K562 (cell line): ENCODE results near the gene KLHL29. TPM values are rescaled to one million over a fixed set of nuclear protein-coding genes. Genes with fewer than 3 reads are reported as not detected.
A peak's percentile ranks its signal among the peaks of the same experiment; 100 is the strongest.

ENCODE experiments used
- ATAC-seq: fragments of 200-7000 bp; cut with Tn5 transposase; 3 replicates; pipeline ENCODE4 v1.9.1; 2020; ENCODE audit warnings: moderate library complexity
- BruUV-seq: library from RNA; stranded (reverse); fragments of 400-500 nt; replicated peaks from 2 replicates; lab custom pipeline; 2021; lab: Mats Ljungman, UMichigan
- CTCF ChIA-PET: fragments of 300-600 bp; formaldehyde crosslinking; extraction: SDS; loops from one replicate; lab custom pipeline; 2021; ENCODE audit warnings: low intra/inter-chr PET ratio; lab: Yijun Ruan, JAX
- POLR2A ChIA-PET: fragments of 300-600, 350-650 bp; sonication (Branson Sonifier 250); formaldehyde crosslinking; extraction: SDS; loops from one replicate; lab custom pipeline; 2021; ENCODE audit warnings: antibody characterized with exemption, inconsistent platforms; lab: Yijun Ruan, JAX
- DNase-seq, 4 experiments: peaks; one replicate each; pipeline versions ENCODE4 v3.0.0 to v3.0.0-alpha.2; 2011 to 2018; ENCODE audit warnings: low spot score in 3 of 4, mixed read lengths in 3 of 4; ENCODE audit errors: extremely low read depth in 1 of 4
- FAIRE-seq: peaks from 2 replicates; lab custom pipeline; 2011; peaks lifted over from hg19 to GRCh38; lab: Jason Lieb, UNC
- H2AFZ ChIP-seq: 2 replicates; pipeline ENCODE4 v1.6.0; 2011; ENCODE audit warnings: low read depth, low read length, control low read depth, inconsistent platforms
- H3K27ac ChIP-seq: fragments of 200-600 bp; 3 replicates; pipeline ENCODE4 v1.8.0; 2011; ENCODE audit warnings: low read depth, mild to moderate bottlenecking, control low read depth, inconsistent platforms, low read length, moderate library complexity, mixed read lengths; ENCODE audit errors: extremely low read depth
- H3K27me3 ChIP-seq, 2 experiments: fragments of 300-600 bp in 1 of 2; 2 replicates in 1 of 2; 3 replicates in 1 of 2; pipeline versions ENCODE4 v1.6.0 to v1.8.0; 2011; ENCODE audit warnings: inconsistent platforms in 2 of 2, low read length in 2 of 2, mild to moderate bottlenecking in 1 of 2, mixed read lengths in 1 of 2, moderate library complexity in 1 of 2; ENCODE audit not compliant: control insufficient read depth in 2 of 2, insufficient read depth in 2 of 2
- H3K36me3 ChIP-seq: fragments of 300-600 bp; 3 replicates; pipeline ENCODE4 v1.8.0; 2011; ENCODE audit warnings: mild to moderate bottlenecking, low read length, inconsistent platforms; ENCODE audit not compliant: control insufficient read depth, insufficient read depth
- H3K4me1 ChIP-seq, 2 experiments: fragments of 200-600 bp in 1 of 2; replicated peaks in 1 of 2; 2 replicates in 1 of 2; 3 replicates in 1 of 2; pipeline versions ENCODE4 v1.5.1 to v1.8.0; 2011; ENCODE audit warnings: inconsistent platforms in 2 of 2, low read length in 2 of 2, mild to moderate bottlenecking in 1 of 2, mixed read lengths in 1 of 2, moderate library complexity in 1 of 2; ENCODE audit not compliant: control insufficient read depth in 2 of 2, insufficient read depth in 2 of 2
- H3K4me2 ChIP-seq: 2 replicates; pipeline ENCODE4 v1.6.1; 2011; ENCODE audit warnings: low read length, control low read depth, inconsistent platforms, mixed read lengths; ENCODE audit not compliant: insufficient read depth
- H3K4me3 ChIP-seq: fragments of 200-600 bp; sonication (generic), shearing (Covaris generic); 2 replicates; pipeline ENCODE4 v1.5.1; 2016; ENCODE audit warnings: control low read depth, inconsistent platforms
- H3K79me2 ChIP-seq: fragments of 200-600 bp; 3 replicates; pipeline ENCODE4 v1.8.0; 2011; ENCODE audit warnings: low read length, inconsistent platforms; ENCODE audit not compliant: control insufficient read depth, insufficient read depth
- H3K9ac ChIP-seq, 2 experiments: 2 replicates each; pipeline versions ENCODE4 v1.6.0 to v1.6.1; 2011; ENCODE audit warnings: low read depth in 2 of 2, low read length in 2 of 2, control low read depth in 1 of 2, inconsistent platforms in 1 of 2, mild to moderate bottlenecking in 1 of 2, mixed read lengths in 1 of 2; ENCODE audit not compliant: insufficient read depth in 1 of 2
- H3K9me1 ChIP-seq: one replicate; pipeline ENCODE4 v1.6.0; 2011; ENCODE audit warnings: inconsistent platforms, mild to moderate bottlenecking, low read length, moderate library complexity; ENCODE audit not compliant: control insufficient read depth, insufficient read depth
- H3K9me3 ChIP-seq: replicated peaks from 2 replicates; pipeline ENCODE4 v1.5.1; 2011; ENCODE audit warnings: low read depth, low read length, inconsistent platforms; ENCODE audit not compliant: control insufficient read depth, insufficient read depth
- H4K20me1 ChIP-seq: replicated peaks from 2 replicates; pipeline ENCODE4 v1.6.1; 2011; ENCODE audit warnings: low read length, inconsistent platforms, mixed read lengths; ENCODE audit not compliant: control insufficient read depth, insufficient read depth
- ZBTB33 ChIP-seq: sonication (generic); formaldehyde crosslinking; IDR thresholded peaks from 2 replicates; pipeline ENCODE4 v1.8.1; 2023; ENCODE audit warnings: mild to moderate bottlenecking, missing genetic modification reagents
- ZNF140 ChIP-seq: fragments of 250-450 bp; sonication (Bioruptor Pico); IDR thresholded peaks from 2 replicates; pipeline ENCODE4 v1.8.0; 2021; ENCODE audit warnings: moderate library complexity, mild to moderate bottlenecking, inconsistent platforms
- WGBS: fragments of 100-300 bp; shearing (Covaris generic); methylation state at CpG from one replicate; pipeline ENCODE4 v1.1.6; 2016; ENCODE audit warnings: low coverage, mixed read lengths; ENCODE audit not compliant: insufficient coverage; ENCODE audit errors: missing lambda C conversion rate; 5-methylcytosine and 5-hydroxymethylcytosine counted together
- in situ Hi-C: fragments of 300-500 bp; cut with MboI; formaldehyde crosslinking; loops from 4 replicates; pipeline ENCODE4 v1.15.0; 2018; ENCODE audit warnings: inconsistent platforms, mixed read lengths
- intact Hi-C: fragments of 100-400 bp; cut with micrococcal nuclease; formaldehyde crosslinking; loops from 2 replicates; pipeline ENCODE4 v1.14.2; 2022
- polyA plus RNA-seq, 8 experiments: library from polyadenylated mRNA; depleted of rRNA in 4 of 8; stranded (reverse) in 5 of 8; unstranded in 3 of 8; fragments of >200 nt; fragmentation: Nextera tagmentation in 2 of 8; fragmentation: Illumina TruSeq in 1 of 8; extraction: Ambion mirVana in 2 of 8; extraction: Trizol in 1 of 8; gene quantifications; 2 replicates each; pipeline versions ENCODE4 v1.2.1 to v1.2.3, GENCODE V29; 2011 to 2014; ENCODE audit warnings: inconsistent platforms in 1 of 8, missing spikeins in 1 of 8
- total RNA-seq, 7 experiments: library from RNA; depleted of rRNA in 6 of 7; stranded (reverse); fragments of >200 nt in 6 of 7; fragmentation: Illumina TruSeq in 2 of 7; extraction: Trizol in 2 of 7; gene quantifications; 2 replicates each; pipeline versions ENCODE4 v1.2.1 to v1.2.3, GENCODE V29; 2011 to 2021; ENCODE audit warnings: low replicate concordance in 1 of 7

The KLHL29 gene
- total and polyA plus RNA-seq, 9 of the 15 experiments (the other 6 are each of a cell fraction or from before 2014, with no cell fraction given) = 0.03 to 0.31 (median 0.08) TPM; not detected in 1

DNA sequence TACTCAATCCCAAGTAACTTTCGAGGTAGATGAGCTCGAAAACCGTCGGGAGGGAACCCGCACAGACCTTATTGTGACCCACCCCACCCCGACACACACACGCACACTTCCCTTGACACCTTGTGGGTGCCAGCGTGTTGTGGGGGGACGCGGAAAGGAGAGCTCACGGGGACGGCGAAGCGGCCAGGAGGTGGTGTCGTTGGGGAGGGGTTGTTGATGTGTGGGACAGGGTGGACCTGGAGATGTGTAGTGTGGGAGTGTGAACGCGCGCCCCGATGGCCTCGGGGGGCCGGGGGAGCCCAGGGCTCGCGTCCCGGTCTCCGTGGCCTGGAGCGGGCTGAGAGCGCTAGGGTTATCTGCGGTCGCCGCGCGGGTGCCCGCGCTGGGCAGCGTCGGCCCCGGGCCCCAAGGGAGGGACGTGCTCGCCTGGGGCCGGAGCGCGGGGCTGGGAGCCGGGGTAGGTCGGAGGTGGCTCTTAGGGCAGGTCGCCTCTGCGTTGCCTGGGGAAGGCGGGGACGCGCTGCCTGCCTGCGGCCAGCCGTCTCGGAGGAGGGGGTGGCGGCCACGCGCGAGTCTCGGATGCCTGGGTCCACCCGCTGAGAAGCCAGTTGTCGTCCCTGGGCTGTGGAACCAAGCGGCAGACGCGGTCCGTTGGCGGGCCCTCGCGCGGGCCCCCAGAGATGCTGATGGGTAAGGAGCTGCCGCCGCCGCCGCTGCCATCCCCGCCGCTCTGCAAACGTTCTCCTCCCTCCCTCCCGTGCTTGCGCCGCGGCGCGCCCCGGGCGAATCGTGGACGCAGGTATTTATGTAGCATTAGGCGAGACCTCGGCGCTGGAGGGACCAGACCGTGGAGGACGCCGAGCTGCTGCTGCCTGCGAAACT, 1.6 kb downstream of the KLHL29 start:
- FAIRE-seq = no peak
- H3K4me3 ChIP-seq = no peak overlapping the region
- no peaks in the 10 kb centered on the region for H3K36me3 ChIP-seq
- no peak overlapping the region for H3K9ac ChIP-seq
- CTCF ChIA-PET = no interaction called here
- no peaks in the 10 kb centered on the region; the same call in 1 of the 2 replicates for H4K20me1 ChIP-seq
- H3K27ac ChIP-seq = no peak overlapping the region
- no peak for DNase-seq
- H3K4me2 ChIP-seq = no peak overlapping the region
- H3K27me3 ChIP-seq = peaks cover 13 to 49% of the 10 kb centered on the region in 2 experiments; a peak in 4 of 5 replicates
- WGBS = 39% methylated on average over 35 of the region's 91 CpGs
- peaks cover 0 to 14% of the 10 kb centered on the region in 2 experiments; a peak in 2 of 5 replicates for H3K4me1 ChIP-seq
- POLR2A ChIA-PET = no interaction called here
- H2AFZ ChIP-seq = no peak overlapping the region
- ATAC-seq = no peak
- peaks cover 2% of the 10 kb centered on the region for H3K9me1 ChIP-seq
- TF ChIP-seq ZNF140 (CRISPR knock-in tag) (no peak), ZBTB33 (CRISPR knock-in tag) (peak; percentile 21; the same call in 1 of the 2 replicates)
- in situ Hi-C loops = no loop called here
- H3K79me2 ChIP-seq = no peaks in the 10 kb centered on the region
- BruUV-seq = no TSS peak
- intact Hi-C loops = no loop called here
- no peaks in the 10 kb centered on the region for H3K9me3 ChIP-seq
